Stimulated activated CD4-positive, alpha-beta T cell treated with anti-CD3 and anti-CD28 coated beads, Interleukin-15, amount 100 ng/mL, for 1 hour (primary cell): Measurements from ENCODE around the gene H2BW2.
"Not testable (repeated sequence)": the region's sequence is repeated elsewhere in the genome, so short reads cannot be mapped to it uniquely, and the experiment has no call there.

Experiments used
- DNase-seq, 2 donors: peaks; one replicate each; pipeline ENCODE4 v3.0.0-alpha.2; 2020; ENCODE audit warnings: low read depth in 1 of 2, low spot score in 1 of 2

H2BW2 gene

GRCh38 chrX:104039689-104040505 lies at the start of gene H2BW2:
Gene H2BW2, plus strand, starts transcription at chrX:104039956. Its CDS starts 39 bp downstream, at chrX:104039995.
- DNase-seq, result no peak

DNA sequence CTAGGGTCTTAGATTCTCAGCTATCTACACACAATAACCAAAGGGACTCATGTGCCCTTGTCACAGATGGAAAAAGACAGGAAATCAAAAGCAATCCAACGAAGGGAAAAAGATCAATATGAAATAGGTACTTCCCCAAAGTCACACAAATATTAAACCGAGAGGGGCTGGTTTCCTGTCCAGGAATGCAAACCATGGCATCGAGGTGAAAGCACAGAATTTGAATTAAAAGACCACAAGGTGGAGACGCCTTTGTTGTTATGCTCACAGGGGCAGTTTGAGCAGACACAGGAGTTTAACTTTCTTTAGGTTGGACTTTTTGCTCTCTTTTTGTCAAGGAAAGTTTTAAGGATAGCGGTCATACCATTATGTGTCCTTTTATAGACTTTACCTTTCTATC lies 40.5 kb upstream of the H2BW2 start:
- DNase-seq, result no peak

- no peak for DNase-seq
Observed at GRCh38 chrX:104008831-104009230, 30.9 kb upstream of the H2BW2 start.

DNA sequence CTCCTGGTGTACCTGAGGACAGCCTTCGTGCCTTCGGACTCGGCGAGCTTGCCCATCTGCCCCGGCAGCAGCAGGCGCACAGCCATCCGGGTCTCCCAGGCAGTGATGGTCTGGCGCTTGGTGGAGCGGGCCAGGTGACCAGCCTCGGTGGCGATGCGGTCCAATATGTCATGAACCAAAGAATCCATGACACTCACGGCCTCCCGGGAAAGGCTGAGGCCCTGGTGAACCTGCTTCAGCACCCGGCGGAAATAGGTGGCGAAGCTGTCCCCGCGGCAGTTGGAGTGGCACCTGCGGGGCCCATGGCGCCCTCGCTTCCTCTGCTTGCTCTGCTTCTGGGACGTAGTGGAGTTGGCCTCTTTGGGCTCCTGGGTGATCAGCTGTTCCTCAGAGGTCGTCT lies 26.6 kb upstream of the H2BW2 start:
- DNase-seq, result no peak

- no peak for DNase-seq
Observed at GRCh38 chrX:104013606-104014005, 26.1 kb upstream of the H2BW2 start, which contains the start of gene H2BW1. Gene H2BW1, minus strand, starts transcription at chrX:104013708. Its CDS starts 132 bp downstream, at chrX:104013576.

DNA sequence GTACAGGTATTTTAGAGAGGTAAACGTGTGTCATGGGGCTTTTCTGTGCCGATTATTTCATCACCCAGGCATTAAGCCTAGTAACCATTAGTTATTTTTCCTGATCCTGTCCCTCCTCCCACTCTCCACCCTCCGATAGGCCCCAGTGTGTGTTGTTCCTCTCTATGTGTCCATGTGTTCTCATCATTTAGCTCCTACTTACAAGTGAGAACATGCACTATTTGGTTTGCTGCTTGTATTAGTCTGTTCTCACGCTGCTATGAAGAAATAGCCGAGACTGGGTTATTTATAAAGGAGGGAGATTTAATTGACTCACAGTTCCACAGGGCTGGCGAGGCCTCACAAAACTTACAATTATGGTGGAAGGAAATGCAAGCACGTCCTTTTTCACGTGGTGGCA lies 24.2 kb upstream of the H2BW2 start:
- not testable (repeated sequence) for DNase-seq

GRCh38 chrX:104018126-104018525 lies 21.6 kb upstream of the H2BW2 start:
- DNase-seq, result no peak

DNA sequence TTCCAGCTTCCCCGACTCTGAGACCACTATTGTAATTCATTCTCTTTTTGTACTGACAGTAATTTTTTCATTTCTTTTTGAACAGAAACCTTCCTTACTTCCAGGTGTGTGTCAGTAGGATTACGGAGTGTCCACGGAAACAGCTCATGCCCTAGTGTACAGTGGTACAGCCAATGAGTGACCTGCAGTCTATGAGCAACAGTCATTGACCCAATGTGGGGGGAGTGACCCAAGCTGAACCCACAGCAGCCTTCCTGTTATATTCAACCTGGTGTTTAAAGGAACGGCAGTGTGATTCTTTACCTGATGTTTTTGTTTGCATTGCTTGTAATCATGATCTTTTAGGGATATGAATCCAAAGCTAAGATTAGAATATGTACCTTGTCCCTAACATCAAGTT lies 1.2 kb downstream of the H2BW2 start:
- DNase-seq, result no peak

GRCh38 chrX:104045642-104046041 lies 5.9 kb downstream of the H2BW2 start:
- DNase-seq, result no peak

DNA sequence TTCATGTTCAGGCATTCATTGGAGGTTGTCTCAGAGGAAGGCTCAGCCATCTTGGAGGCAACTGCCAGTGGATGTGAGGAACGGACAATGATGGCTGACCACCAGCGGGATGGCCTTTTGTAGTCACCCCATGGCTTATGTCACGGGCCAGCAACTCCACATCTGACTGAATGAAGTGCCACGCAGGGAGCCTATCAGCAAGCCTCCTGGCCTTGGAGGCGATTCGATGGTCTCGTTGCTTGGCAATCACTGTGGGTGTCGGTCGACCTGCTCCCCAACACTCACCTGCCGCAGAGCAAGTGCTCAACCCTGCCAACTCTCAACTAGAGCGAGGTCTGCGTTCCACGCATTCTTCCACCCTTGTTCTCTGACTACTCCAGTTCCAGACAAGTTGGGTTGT lies 7.4 kb downstream of the H2BW2 start:
- no peak for DNase-seq

DNA sequence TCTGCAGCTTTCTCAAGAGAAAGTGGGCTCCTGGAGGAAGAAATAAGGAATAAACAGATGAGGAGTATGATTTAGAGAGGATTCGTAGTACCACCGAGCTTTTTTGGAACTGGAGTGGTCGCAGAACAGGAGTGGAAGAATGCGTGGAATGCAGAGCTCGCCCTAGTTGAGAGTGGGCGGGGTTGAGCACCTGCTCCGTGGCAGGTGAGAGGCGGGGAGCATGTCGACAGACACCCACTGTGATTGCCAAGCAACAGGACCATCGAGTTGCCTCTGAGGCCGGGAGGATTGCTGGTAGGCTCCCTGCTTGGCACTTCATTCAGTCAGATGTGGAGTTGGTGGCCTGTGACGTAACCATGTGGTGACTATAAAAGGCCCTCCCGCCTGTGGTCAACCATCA lies 15.2 kb downstream of the H2BW2 start:
- DNase-seq, result not testable (repeated sequence)

DNA sequence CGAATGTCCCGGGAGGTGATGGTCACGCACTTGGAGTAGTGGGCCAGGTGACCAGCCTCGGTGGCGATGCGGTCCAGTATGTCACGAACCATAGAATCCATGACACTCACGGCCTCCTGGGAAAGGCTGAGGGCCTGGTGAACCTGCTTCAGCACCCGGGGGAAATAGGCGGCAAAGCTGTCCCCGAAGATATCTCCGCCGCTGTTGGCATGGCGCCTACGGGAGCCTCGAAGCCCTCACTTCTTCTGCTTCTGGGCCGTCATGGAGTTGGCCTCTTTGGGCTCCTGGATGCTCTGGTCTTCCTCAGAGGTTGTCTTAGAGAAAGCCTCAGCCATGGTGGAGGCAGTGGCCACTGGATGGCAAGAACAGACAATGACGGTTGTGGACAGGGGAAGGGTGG lies 22.9 kb downstream of the H2BW2 start:
- not testable (repeated sequence) for DNase-seq

DNA sequence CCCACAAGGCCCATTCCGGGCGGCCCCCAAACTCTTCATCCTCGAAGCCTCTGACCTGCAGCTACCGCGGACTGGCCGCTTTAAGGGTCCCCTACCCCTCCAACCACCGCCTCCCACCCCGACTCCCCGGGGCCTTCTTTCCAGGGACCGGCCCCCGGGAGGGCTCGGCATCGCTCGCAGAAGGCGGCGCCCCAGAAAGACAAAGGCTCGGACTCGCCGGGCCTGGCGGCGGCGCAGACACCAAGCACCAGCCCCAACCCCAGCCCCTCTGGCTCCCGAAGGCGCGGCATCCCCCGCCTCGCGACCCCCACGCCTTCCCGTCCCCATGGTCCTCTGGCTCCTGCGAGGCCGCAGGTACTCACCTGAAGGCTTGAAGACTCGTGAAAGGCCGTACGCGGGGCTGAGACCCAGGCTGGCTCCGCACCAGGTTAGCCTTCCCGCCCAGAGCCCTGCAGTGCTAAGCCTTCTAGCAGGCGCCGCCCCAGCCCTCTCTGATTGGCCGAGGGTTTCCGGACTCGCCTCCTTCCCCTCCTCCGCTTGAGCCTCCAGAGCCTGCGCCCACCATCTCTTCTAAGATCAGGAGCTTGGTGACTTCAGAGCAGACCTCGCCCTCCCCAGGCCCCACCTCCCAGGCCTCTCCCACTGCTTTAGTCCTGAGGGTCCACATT lies 36.2 kb downstream of the H2BW2 start, which contains the start of gene TMSB15C:
Gene TMSB15C, minus strand, starts transcription at position 459 of the 668 bp plus-strand sequence.
- DNase-seq, result not testable (repeated sequence)

DNA sequence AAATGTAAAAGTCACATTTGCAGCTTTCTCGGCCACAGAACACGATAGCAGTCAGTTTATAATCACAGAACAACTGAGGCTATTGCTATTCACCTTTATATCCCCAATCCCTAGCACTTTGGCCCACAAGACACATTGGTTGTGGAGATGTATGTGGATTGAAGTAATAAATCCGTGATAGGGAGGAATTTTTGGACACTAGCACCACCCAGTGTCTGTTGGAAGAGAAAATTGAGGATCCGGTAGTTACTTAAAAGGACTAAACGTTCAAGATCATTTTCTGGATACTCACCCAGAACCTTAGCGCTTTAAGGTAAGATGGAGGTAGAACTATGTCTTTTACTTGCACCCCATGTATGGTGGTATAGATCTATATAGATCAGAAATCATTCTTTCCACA lies 38.1 kb downstream of the H2BW2 start:
- not testable (repeated sequence) for DNase-seq

- DNase-seq, result no peak
Observed at GRCh38 chrX:104084063-104084462, 44.3 kb downstream of the H2BW2 start.

- no peak for DNase-seq
Observed at GRCh38 chrX:104084534-104085277, 45.0 kb downstream of the H2BW2 start.

GRCh38 chrX:104085477-104085876 lies 45.7 kb downstream of the H2BW2 start:
- DNase-seq, result no peak

DNA sequence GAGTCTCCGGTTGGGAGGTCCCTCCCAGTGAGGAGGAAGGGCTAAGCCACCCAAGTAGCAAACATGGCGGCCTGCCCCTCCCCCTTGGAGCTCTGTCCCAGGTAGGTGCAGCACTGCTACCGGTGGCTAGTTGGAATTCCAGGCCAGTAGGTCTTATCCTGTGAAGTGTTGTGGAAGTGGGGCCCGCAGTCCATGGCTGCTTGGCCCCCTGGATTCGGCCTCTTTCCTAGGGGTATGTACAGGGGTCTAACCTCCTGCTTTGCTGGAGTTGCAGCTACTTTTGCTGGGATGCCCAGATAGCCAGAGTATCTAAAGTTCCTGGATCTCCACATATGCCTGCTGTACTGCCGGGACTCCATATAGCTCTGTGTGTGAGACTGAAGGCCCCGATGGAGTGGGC lies 46.2 kb downstream of the H2BW2 start:
- no peak for DNase-seq
